AG09309 (cell line): ENCODE results near the gene CHMP4B.

Experiments
- DNase-seq: peaks from one replicate; pipeline ENCODE4 v3.0.0-alpha.2; 2010; ENCODE audit warnings: low read depth
- H3K4me3 ChIP-seq: 2 replicates; pipeline ENCODE4 v1.5.1; 2011; ENCODE audit warnings: mild to moderate bottlenecking, low read depth, low read length, moderate library complexity; ENCODE audit not compliant: control insufficient read depth
- TF ChIP-seq, protein P1 (sequence below): IDR thresholded peaks from 2 replicates; pipeline ENCODE4 v1.5.1; 2011; ENCODE audit warnings: mild to moderate bottlenecking, low read depth, low read length, inconsistent platforms; ENCODE audit not compliant: insufficient read depth, control insufficient read depth; ENCODE audit errors: missing control alignments

The CHMP4B gene

DNA sequence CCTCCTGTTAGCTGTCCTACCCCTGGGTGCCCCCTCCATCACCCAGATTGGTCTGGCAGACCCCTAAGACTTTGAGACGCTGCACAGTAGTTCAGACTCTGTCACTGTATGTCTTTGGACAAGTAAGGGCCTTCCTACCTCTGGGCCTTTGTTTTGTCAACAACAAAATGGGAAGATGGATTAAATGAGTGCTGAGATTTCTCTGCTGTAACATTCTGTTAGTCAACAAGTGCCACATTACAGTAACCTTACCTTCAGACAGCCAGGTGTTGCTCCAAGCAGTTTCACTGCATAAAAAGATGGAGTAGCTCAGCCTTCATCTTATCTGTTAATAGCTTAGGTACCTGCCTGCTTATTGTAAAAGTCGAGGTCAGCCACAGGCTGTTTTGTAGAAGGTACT, 16.0 kb downstream of the CHMP4B start:
- H3K4me3 ChIP-seq, result no peak overlapping the region
- DNase-seq, result no peak
- TF ChIP-seq, protein P1, sequence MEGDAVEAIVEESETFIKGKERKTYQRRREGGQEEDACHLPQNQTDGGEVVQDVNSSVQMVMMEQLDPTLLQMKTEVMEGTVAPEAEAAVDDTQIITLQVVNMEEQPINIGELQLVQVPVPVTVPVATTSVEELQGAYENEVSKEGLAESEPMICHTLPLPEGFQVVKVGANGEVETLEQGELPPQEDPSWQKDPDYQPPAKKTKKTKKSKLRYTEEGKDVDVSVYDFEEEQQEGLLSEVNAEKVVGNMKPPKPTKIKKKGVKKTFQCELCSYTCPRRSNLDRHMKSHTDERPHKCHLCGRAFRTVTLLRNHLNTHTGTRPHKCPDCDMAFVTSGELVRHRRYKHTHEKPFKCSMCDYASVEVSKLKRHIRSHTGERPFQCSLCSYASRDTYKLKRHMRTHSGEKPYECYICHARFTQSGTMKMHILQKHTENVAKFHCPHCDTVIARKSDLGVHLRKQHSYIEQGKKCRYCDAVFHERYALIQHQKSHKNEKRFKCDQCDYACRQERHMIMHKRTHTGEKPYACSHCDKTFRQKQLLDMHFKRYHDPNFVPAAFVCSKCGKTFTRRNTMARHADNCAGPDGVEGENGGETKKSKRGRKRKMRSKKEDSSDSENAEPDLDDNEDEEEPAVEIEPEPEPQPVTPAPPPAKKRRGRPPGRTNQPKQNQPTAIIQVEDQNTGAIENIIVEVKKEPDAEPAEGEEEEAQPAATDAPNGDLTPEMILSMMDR, result no peak

DNA sequence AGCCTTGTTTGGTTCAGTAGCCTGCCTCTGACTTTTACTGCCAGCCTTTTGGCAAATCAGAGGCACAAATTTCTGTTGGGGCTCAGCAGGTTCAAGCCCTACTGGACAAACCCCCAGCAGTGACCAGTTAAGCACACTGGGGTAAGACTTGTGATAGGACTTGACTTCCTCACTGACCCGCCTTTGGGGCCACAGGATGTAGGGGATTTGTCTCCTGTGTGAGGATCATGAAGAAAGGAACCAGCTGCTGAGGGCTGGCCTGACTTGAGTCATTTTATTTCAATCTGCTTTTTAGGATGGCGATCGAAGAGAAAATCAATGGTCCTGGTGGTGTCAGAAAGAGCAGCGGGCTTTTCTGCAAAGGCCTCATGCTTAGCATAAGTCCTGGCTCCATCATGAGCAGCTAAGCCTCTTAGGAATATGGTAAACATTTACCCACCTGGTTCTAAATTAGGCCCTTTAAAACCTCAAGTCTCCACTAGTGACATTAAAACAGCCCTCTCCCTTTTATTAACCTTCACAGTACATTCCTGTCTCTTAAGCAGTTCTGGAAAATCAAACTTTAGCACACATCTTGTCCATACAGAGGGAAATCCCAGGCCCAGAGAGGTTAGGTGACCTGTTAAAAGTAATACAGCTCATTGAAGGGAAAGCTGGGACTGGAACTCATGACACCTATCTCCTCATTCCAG, 16.6 kb downstream of the CHMP4B start:
- no peak for DNase-seq
- TF ChIP-seq, protein P1, result no peak
- no peak overlapping the region for H3K4me3 ChIP-seq

DNA sequence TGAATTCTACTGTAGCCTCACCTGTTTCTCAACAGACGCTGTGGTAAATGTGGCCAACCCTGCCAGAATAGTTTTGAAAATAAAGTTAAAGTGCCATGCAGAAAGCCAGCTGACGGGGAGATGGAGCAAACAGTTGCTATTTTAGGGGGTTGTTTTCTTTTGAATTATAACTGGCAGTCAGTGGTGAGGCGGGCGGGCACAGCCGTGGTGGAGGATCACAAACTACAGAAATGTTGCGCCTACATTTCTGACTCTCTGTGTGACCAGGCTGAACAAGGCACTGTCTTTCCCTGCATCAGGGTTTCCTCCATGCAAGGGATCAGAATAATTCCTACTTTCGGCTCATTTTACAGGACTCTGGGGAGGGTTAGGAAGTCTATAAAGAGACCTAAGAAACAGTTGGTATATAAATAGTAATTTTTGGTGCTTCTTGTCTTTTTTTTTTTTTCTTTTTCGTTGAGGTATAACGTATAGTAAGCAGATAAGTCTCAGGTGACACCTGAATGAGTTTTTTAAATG, 17.2 kb downstream of the CHMP4B start:
- H3K4me3 ChIP-seq, result no peak overlapping the region
- TF ChIP-seq, protein P1, result no peak
- DNase-seq, result no peak

DNA sequence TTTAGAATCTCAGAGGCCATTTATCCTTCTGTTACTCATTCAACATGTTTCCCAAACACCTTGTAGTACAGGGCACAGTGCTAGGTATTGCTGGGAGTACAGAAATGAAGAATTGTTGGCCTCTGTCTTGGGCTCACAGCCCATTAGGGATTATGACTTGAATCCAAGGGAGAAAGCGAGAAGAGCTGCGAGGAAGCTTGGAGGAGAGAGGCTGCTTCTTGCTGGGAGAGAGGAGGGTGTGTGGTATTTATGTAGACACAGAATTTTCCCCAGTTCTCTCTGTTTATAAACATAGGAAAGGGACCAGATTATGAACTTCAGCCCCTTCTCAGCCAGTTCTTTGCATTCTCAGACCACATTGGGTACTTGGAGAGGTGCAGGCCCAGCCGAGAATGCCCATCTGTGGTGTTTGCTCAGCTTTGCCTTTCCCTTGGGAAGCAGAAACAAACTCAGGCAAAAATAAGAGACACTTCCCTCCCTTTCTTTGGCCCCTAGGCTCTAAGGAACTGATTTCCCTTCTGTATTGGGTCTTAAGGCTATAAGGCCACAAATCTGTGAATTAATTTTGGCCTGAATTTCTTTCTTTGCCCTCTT, 17.9 kb downstream of the CHMP4B start:
- no peak for DNase-seq
- no peak overlapping the region for H3K4me3 ChIP-seq
- TF ChIP-seq, protein P1, result no peak

DNA sequence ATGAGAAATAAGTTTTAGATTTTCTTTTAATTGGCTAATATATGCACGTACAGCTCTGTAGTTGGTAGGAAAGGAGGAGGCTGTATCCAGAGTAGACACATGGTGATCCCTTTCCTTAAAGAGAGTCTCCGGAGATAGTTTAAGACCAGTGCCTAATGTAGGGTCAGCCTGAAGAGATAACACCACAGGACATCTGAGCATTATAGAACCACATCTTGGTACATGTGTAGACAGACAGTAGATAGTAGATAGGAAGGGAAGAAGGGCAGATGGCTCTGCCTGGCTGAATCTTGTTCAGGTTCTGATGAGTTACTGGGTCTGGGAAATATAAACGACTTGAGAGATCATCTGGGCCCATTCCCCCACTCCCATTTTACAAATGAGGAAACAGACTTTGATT, 18.5 kb downstream of the CHMP4B start:
- H3K4me3 ChIP-seq, result no peak overlapping the region
- TF ChIP-seq, protein P1, result no peak
- no peak for DNase-seq

DNA sequence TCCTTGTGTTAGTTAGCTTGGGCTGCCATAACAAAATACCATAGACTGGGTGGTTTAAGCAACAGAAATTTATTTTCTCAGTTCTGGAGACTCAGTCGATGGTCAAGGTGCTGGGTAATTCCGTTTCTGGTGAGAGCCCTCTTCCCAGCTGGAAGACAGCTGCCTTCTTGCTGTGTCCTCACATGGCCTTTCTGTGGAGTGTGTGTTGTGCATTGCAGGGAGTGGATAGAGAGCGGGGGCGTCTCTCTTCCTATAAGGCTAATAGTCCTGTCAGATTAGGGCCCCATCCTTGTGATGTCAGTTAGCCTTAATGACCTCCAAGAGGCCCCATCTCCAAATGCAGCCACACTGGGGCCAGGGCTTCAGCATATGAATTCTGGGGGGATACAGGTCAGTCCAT, 19.2 kb downstream of the CHMP4B start:
- H3K4me3 ChIP-seq, result no peak overlapping the region
- TF ChIP-seq, protein P1, result no peak
- DNase-seq, result no peak
